GM13977 (cell line): ENCODE measurements around the gene PSMB2.

Source experiments
- DNase-seq: peaks from one replicate; pipeline ENCODE4 v3.0.0; 2012; ENCODE audit warnings: low spot score
- CTCF ChIP-seq: IDR thresholded peaks from 2 replicates; pipeline ENCODE4 v1.5.1; 2012; ENCODE audit warnings: mild to moderate bottlenecking, control low read depth; ENCODE audit not compliant: insufficient read depth; ENCODE audit errors: extremely low read depth, missing control alignments
- in situ Hi-C: fragments of 300-500 bp; cut with MboI; formaldehyde crosslinking; loops from one replicate; pipeline ENCODE4 v1.12.0; 2022; ENCODE audit warnings: low sequenced_read_pairs, low pct_unique_long_range_greater_than_20kb, mixed read lengths, inconsistent platforms; ENCODE audit not compliant: unreplicated experiment

The PSMB2 gene

GRCh38 chr1:35615440-35615839 lies 25.9 kb downstream of the PSMB2 start:
- no peak for DNase-seq
- no peak for TF ChIP-seq CTCF
- in situ Hi-C loops: no loop called here

GRCh38 chr1:35611655-35612054 lies 29.7 kb downstream of the PSMB2 start:
- no peak for DNase-seq
- in situ Hi-C loops: no loop called here
- no peak for TF ChIP-seq CTCF

- in situ Hi-C loops: no loop called here
- TF ChIP-seq CTCF: no peak
- no peak for DNase-seq
These were observed 35.5 kb downstream of the PSMB2 start for GRCh38 chr1:35605867-35606182.

GRCh38 chr1:35605071-35605866 lies 36.1 kb downstream of the PSMB2 start:
- in situ Hi-C loops: no loop called here
- DNase-seq: no peak
- no peak for TF ChIP-seq CTCF

GRCh38 chr1:35603941-35604340 lies 37.4 kb downstream of the PSMB2 start:
- in situ Hi-C loops: no loop called here
- no peak for DNase-seq
- no peak for TF ChIP-seq CTCF

GRCh38 chr1:35603468-35603867 lies 37.9 kb downstream of the PSMB2 start:
- in situ Hi-C loops: no loop called here
- no peak for TF ChIP-seq CTCF
- no peak for DNase-seq
